Measurements from ENCODE around the gene VAT1L.

Gene VAT1L

GRCh38 chr16:77888871-77889270, 100.5 kb downstream of the VAT1L start:
- H3K4me3 ChIP-seq (ENCODE audit: low read depth, low read length): no peak overlapping the region
- TF ChIP-seq, protein P1, sequence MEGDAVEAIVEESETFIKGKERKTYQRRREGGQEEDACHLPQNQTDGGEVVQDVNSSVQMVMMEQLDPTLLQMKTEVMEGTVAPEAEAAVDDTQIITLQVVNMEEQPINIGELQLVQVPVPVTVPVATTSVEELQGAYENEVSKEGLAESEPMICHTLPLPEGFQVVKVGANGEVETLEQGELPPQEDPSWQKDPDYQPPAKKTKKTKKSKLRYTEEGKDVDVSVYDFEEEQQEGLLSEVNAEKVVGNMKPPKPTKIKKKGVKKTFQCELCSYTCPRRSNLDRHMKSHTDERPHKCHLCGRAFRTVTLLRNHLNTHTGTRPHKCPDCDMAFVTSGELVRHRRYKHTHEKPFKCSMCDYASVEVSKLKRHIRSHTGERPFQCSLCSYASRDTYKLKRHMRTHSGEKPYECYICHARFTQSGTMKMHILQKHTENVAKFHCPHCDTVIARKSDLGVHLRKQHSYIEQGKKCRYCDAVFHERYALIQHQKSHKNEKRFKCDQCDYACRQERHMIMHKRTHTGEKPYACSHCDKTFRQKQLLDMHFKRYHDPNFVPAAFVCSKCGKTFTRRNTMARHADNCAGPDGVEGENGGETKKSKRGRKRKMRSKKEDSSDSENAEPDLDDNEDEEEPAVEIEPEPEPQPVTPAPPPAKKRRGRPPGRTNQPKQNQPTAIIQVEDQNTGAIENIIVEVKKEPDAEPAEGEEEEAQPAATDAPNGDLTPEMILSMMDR (conservative IDR thresholded peaks at IDR 0.05; ENCODE audit: low read depth, low read length): no peak
- no peak for DNase-seq (ENCODE audit: low read depth)

- TF ChIP-seq, protein P1 (conservative IDR thresholded peaks at IDR 0.05; ENCODE audit: low read depth, low read length): no peak
- no peak for DNase-seq (ENCODE audit: low read depth)
- H3K4me3 ChIP-seq (ENCODE audit: low read depth, low read length): no peak overlapping the region
Measured at GRCh38 chr16:77890075-77890474, 101.7 kb downstream of the VAT1L start.

DNA sequence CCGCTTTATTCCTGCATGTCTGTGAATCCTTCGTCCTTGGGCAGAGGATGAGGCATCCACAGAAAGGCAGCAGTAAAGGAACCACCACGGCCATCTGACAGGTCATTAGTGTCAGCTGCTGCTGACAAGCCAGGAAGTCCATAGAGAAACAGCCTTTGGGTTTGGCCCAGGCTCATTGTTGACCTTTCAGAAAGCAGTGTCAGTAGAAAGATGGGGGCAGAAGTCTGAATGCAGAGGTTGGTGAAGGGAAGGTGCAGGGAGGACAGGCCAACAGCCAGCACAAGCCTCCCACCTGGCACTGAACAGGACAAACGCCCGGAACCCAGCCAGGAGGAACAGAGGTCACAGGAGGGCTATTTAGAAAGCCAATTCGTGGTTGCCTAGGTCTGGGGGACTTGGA, 105.8 kb downstream of the VAT1L start:
- no peak overlapping the region for H3K4me3 ChIP-seq (ENCODE audit: low read depth, low read length)
- TF ChIP-seq, protein P1 (conservative IDR thresholded peaks at IDR 0.05; ENCODE audit: low read depth, low read length): no peak

DNA sequence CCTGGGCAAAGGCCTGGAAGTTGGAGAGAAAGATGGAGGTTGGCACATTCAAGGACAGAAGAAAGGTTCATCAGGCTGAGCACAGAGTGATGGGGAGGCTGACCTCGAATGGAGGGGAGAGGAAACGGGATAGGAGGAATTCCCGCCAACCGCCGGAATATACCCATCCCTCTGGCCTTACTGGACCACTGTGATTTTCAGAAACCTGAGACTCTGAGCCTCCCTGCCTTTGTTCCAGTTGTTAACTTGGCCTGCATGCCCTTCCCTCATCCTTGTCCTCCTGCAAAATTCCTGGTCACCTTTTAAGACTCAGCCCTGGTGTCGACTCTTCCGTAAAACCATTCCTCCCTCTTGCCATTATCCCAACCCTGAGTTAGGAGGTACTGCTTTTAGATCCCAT, 107.6 kb downstream of the VAT1L start:
- TF ChIP-seq, protein P1 (conservative IDR thresholded peaks at IDR 0.05; ENCODE audit: low read depth, low read length): no peak
- H3K4me3 ChIP-seq (ENCODE audit: low read depth, low read length): no peak overlapping the region
- no peak for DNase-seq (ENCODE audit: low read depth)

More for the DNA sequence above, 105.8 kb downstream of the VAT1L start:
- no peak for DNase-seq (ENCODE audit: low read depth)

- TF ChIP-seq, protein P1 (conservative IDR thresholded peaks at IDR 0.05; ENCODE audit: low read depth, low read length): no peak
- peak; percentile 35 for DNase-seq (ENCODE audit: low read depth)
- H3K4me3 ChIP-seq (ENCODE audit: low read depth, low read length): no peak overlapping the region
Measured at GRCh38 chr16:77896415-77897128, 108.2 kb downstream of the VAT1L start.

GRCh38 chr16:77897129-77897437, 108.7 kb downstream of the VAT1L start:
- no peak overlapping the region for H3K4me3 ChIP-seq (ENCODE audit: low read depth, low read length)
- peak; percentile 73 for DNase-seq (ENCODE audit: low read depth)
- TF ChIP-seq, protein P1 (conservative IDR thresholded peaks at IDR 0.05; ENCODE audit: low read depth, low read length): no peak

All from choroid plexus epithelial cell (primary cell).